Lower lobe of right lung (tissue), 2 donors: Measurements from ENCODE around the gene YBX1. TPM values are rescaled to one million over a fixed set of nuclear protein-coding genes. Genes with fewer than 3 reads are reported as not detected.

Experiments
- ATAC-seq, 2 donors: fragments of 200-7000 bp; cut with Tn5 transposase; one replicate each; pipeline ENCODE4 v1.9.1; 2020 to 2022; ENCODE audit warnings: mild to moderate bottlenecking in 2 of 2, moderate library complexity in 2 of 2
- DNase-seq: peaks from one replicate; pipeline ENCODE4 v3.0.0-alpha.2; 2020
- H3K27ac ChIP-seq: fragments of 200-600 bp; one replicate; pipeline ENCODE4 v1.8.0; 2022
- H3K27me3 ChIP-seq: fragments of 200-600 bp; one replicate; pipeline ENCODE4 v1.8.0; 2022; ENCODE audit warnings: low read depth
- H3K36me3 ChIP-seq: fragments of 200-600 bp; one replicate; pipeline ENCODE4 v1.8.0; 2022; ENCODE audit warnings: mild to moderate bottlenecking
- H3K4me1 ChIP-seq: fragments of 200-600 bp; one replicate; pipeline ENCODE4 v1.8.0; 2022
- H3K4me3 ChIP-seq: fragments of 200-600 bp; one replicate; pipeline ENCODE4 v1.8.0; 2022; ENCODE audit warnings: mild to moderate bottlenecking
- H3K9me3 ChIP-seq: fragments of 200-600 bp; one replicate; pipeline ENCODE4 v1.8.0; 2022
- CTCF ChIP-seq: fragments of 200-600 bp; IDR thresholded peaks from one replicate; pipeline ENCODE4 v1.8.0; 2022; ENCODE audit warnings: antibody characterized with exemption, mild to moderate bottlenecking
- intact Hi-C: fragments of 100-400 bp; cut with DNase I; formaldehyde crosslinking; loops from one replicate; pipeline ENCODE4 v1.11.0; 2022
- total RNA-seq: library from RNA; stranded (reverse); fragmentation: NEBNext Ultra II Directional; extraction: Animal tissue kit (Norgen Biotek cat#: 25700); gene quantifications from one replicate; pipeline ENCODE4 v1.2.1, GENCODE V29; 2021
- donor health status: DM: no; HTN: yes; CAD: no; lungs with severe emphysema.

YBX1 gene
- total RNA-seq, 1 donor from 2014 or later, result 552 TPM

- Histone ChIP-seq H3K27me3 (no peaks in the 10 kb centered on the region), H3K4me1 (no peaks in the 10 kb centered on the region), H3K9me3 (no peaks in the 10 kb centered on the region), H3K36me3 (no peaks in the 10 kb centered on the region), H3K27ac (no peak overlapping the region), H3K4me3 (no peak overlapping the region)
- no peak for DNase-seq
- TF ChIP-seq CTCF, result no peak
- intact Hi-C loops, result no loop called here
- ATAC-seq, result no peak
These were observed 50.0 kb downstream of the YBX1 start for GRCh38 chr1:42732126-42732680.

GRCh38 chr1:42733415-42734200, 51.4 kb downstream of the YBX1 start:
- no peak overlapping the region for H3K27ac ChIP-seq
- H3K9me3 ChIP-seq, result no peaks in the 10 kb centered on the region
- H3K36me3 ChIP-seq, result no peaks in the 10 kb centered on the region
- H3K4me1 ChIP-seq, result no peaks in the 10 kb centered on the region
- ATAC-seq (no peak), DNase-seq (no peak)
- H3K4me3 ChIP-seq, result no peak overlapping the region
- no peak for TF ChIP-seq CTCF
- intact Hi-C loops, result no loop called here
- H3K27me3 ChIP-seq, result no peaks in the 10 kb centered on the region

GRCh38 chr1:42734201-42735035, 52.2 kb downstream of the YBX1 start:
- Histone ChIP-seq H3K36me3 (no peaks in the 10 kb centered on the region), H3K27ac (no peak overlapping the region), H3K27me3 (no peaks in the 10 kb centered on the region), H3K4me1 (no peaks in the 10 kb centered on the region), H3K4me3 (no peak overlapping the region), H3K9me3 (no peaks in the 10 kb centered on the region)
- DNase-seq (no peak), ATAC-seq (no peak)
- no peak for TF ChIP-seq CTCF
- intact Hi-C loops, result no loop called here

GRCh38 chr1:42735056-42735455, 52.8 kb downstream of the YBX1 start:
- intact Hi-C loops, result no loop called here
- no peak for DNase-seq

More at GRCh38 chr1:42735056-42735455, 52.8 kb downstream of the YBX1 start:
- no peak for TF ChIP-seq CTCF
- Histone ChIP-seq H3K9me3 (no peaks in the 10 kb centered on the region), H3K4me1 (no peaks in the 10 kb centered on the region), H3K27ac (no peak overlapping the region), H3K4me3 (no peak overlapping the region), H3K36me3 (no peaks in the 10 kb centered on the region), H3K27me3 (no peaks in the 10 kb centered on the region)
- no peak for ATAC-seq
